GM12891 (cell line): Measurements from ENCODE around the gene PROCR.
A peak's percentile ranks its signal among the peaks of the same experiment; 100 is the strongest.
"Not testable (repeated sequence)": the region's sequence is repeated elsewhere in the genome, so short reads cannot be mapped to it uniquely, and the experiment has no call there.

Source experiments
- DNase-seq: peaks from one replicate; pipeline ENCODE4 v3.0.0; 2011; ENCODE audit warnings: low spot score; ENCODE audit not compliant: insufficient read length
- FAIRE-seq: peaks from 2 replicates; lab custom pipeline; 2011; peaks lifted over from hg19 to GRCh38; lab: Jason Lieb, UNC
- PAX5 ChIP-seq: IDR thresholded peaks from 2 replicates; pipeline ENCODE4 v1.6.1; 2011; ENCODE audit warnings: low read length, moderate library complexity, mild to moderate bottlenecking; ENCODE audit not compliant: insufficient read depth, severe bottlenecking
- POLR2A ChIP-seq: IDR thresholded peaks from 2 replicates; pipeline ENCODE4 v1.6.1; 2011; ENCODE audit warnings: low read depth, low read length, control low read depth
- POLR2AphosphoS5 ChIP-seq: IDR thresholded peaks from 2 replicates; pipeline ENCODE4 v1.6.1; 2011; ENCODE audit warnings: low read depth, low read length, control low read depth
- POU2F2 ChIP-seq: IDR thresholded peaks from 2 replicates; pipeline ENCODE4 v1.6.1; 2011; ENCODE audit warnings: low read depth, mild to moderate bottlenecking, control low read depth, low read length, moderate library complexity
- SPI1 ChIP-seq: IDR thresholded peaks from 2 replicates; pipeline ENCODE4 v1.6.1; 2011; ENCODE audit warnings: low read depth, low read length, control low read depth
- TAF1 ChIP-seq: IDR thresholded peaks from 2 replicates; pipeline ENCODE4 v1.6.1; 2011; ENCODE audit warnings: low read depth, low read length, control low read depth

Gene PROCR

GRCh38 chr20:35191419-35192117 lies 19.7 kb downstream of the PROCR start:
- FAIRE-seq (no peak), DNase-seq (no peak)
- TF ChIP-seq SPI1, result no peak
- TF ChIP-seq POLR2AphosphoS5, result no peak
- TF ChIP-seq POLR2A, result no peak
- TF ChIP-seq POU2F2, result no peak
- no peak for TF ChIP-seq TAF1
- TF ChIP-seq PAX5, result no peak

GRCh38 chr20:35192118-35192872 lies 20.4 kb downstream of the PROCR start:
- DNase-seq, result no peak
- TF ChIP-seq POLR2A, result no peak
- TF ChIP-seq TAF1, result no peak
- TF ChIP-seq POLR2AphosphoS5, result no peak
- TF ChIP-seq POU2F2, result no peak
- TF ChIP-seq SPI1, result no peak
- TF ChIP-seq PAX5, result no peak
- peak; percentile 5 for FAIRE-seq

GRCh38 chr20:35193031-35193791 lies 21.3 kb downstream of the PROCR start:
- not testable (repeated sequence) for DNase-seq, FAIRE-seq

GRCh38 chr20:35196313-35196712 lies 24.4 kb downstream of the PROCR start:
- DNase-seq (no peak), FAIRE-seq (no peak)
- TF ChIP-seq SPI1, result no peak
- no peak for TF ChIP-seq TAF1
- no peak for TF ChIP-seq POLR2A
- TF ChIP-seq POU2F2, result no peak
- TF ChIP-seq POLR2AphosphoS5, result no peak
- TF ChIP-seq PAX5, result no peak

GRCh38 chr20:35199740-35200139 lies 27.9 kb downstream of the PROCR start:
- TF ChIP-seq SPI1 (no peak), PAX5 (no peak)
- DNase-seq, result no peak
- FAIRE-seq, result no peak

- no peak for TF ChIP-seq POLR2AphosphoS5
- TF ChIP-seq POLR2A, result no peak
- no peak for TF ChIP-seq POU2F2
- TF ChIP-seq SPI1, result no peak
- TF ChIP-seq PAX5, result no peak
- TF ChIP-seq TAF1, result no peak
- DNase-seq, result no peak
Measured at GRCh38 chr20:35200267-35200666, 28.4 kb downstream of the PROCR start.

GRCh38 chr20:35201467-35201866 lies 29.6 kb downstream of the PROCR start:
- FAIRE-seq, DNase-seq: not testable (repeated sequence)

More at GRCh38 chr20:35200267-35200666, 28.4 kb downstream of the PROCR start:
- FAIRE-seq, result no peak

GRCh38 chr20:35206802-35207201 lies 34.9 kb downstream of the PROCR start:
- no peak for FAIRE-seq

GRCh38 chr20:35207950-35208611 lies 36.2 kb downstream of the PROCR start:
- DNase-seq (peak; percentile 20), FAIRE-seq (peak; percentile 80)

More at GRCh38 chr20:35206802-35207201, 34.9 kb downstream of the PROCR start:
- TF ChIP-seq SPI1 (no peak), POU2F2 (no peak), POLR2AphosphoS5 (no peak), PAX5 (no peak), TAF1 (no peak), POLR2A (no peak)
- DNase-seq, result no peak

More at GRCh38 chr20:35207950-35208611, 36.2 kb downstream of the PROCR start:
- no peak for TF ChIP-seq PAX5
